ENCODE results near the gene CAMSAP3.

DNA sequence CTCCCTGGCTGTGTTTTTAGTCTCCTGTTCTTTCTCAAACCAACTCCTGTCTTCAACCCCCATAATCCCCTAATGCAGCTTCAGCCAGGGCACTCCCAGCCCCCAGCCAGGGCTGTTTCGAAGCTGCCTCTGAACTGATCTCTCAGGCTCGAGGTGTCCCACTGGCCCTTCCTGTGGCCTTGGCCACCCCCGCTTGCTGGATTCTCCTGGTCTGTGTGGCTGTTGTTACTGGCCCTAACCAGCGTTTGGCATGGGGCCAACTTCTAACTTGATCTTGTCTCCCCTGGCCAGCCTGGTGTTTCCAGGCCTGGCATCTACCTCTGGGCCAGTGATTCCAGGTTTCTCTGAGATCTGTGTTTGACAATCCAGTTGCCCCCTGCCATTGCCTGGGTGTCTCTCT, 22.7 kb downstream of the CAMSAP3 start:
- no peak for TF ChIP-seq CTCF (IDR thresholded peaks at IDR 0.05)
- TF ChIP-seq ZFX (IDR thresholded peaks at IDR 0.05; ENCODE audit: borderline replicate concordance) = no peak
